Mononuclear cell (primary cell): ENCODE results near the gene GRB10. TPM values are rescaled to one million over a fixed set of nuclear protein-coding genes. Genes with fewer than 3 reads are reported as not detected.

Source experiments
- H3K27me3 ChIP-seq: 2 replicates; pipeline ENCODE4 v1.6.0; 2011; ENCODE audit warnings: low read length, control low read depth; ENCODE audit not compliant: insufficient read depth
- H3K4me1 ChIP-seq: 2 replicates; pipeline ENCODE4 v1.5.1; 2011; ENCODE audit warnings: mild to moderate bottlenecking, low read length, control low read depth; ENCODE audit not compliant: insufficient read depth
- H3K4me3 ChIP-seq: 2 replicates; pipeline ENCODE4 v1.5.1; 2011; ENCODE audit warnings: mild to moderate bottlenecking, low read length, moderate library complexity
- H3K9me3 ChIP-seq: 2 replicates; pipeline ENCODE4 v1.5.1; 2011; ENCODE audit warnings: low read depth, mild to moderate bottlenecking, control low read depth, low read length
- total RNA-seq: library from RNA; depleted of rRNA; stranded (reverse); fragments of >200 nt; gene quantifications from one replicate; pipeline ENCODE4 v1.2.3, GENCODE V29; 2012

Gene GRB10
- total RNA-seq, 1 donor = 3.7 TPM

DNA sequence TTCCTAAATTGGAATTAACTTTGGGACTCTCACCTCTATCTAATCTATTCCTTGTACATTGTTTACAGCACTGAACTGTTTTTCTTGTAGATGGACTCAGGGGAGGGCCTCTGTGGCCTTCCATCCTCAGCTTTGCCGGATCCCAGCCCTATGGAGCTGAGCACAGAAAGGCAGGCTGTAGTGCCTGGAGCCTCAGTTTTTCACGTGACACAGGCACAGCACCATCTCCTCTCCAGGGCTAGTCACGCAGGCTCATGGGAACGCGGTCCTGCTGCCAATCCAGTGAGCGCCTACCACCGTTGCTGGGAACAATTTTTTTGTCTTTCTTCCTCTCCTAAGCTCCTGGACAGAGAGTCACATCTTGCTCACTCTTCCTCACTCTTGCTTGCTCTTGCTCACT is 141.9 kb downstream of the GRB10 start:
- no peaks in the 10 kb centered on the region for H3K27me3 ChIP-seq
- H3K4me3 ChIP-seq = no peak overlapping the region
- H3K9me3 ChIP-seq = no peaks in the 10 kb centered on the region
- no peaks in the 10 kb centered on the region for H3K4me1 ChIP-seq

DNA sequence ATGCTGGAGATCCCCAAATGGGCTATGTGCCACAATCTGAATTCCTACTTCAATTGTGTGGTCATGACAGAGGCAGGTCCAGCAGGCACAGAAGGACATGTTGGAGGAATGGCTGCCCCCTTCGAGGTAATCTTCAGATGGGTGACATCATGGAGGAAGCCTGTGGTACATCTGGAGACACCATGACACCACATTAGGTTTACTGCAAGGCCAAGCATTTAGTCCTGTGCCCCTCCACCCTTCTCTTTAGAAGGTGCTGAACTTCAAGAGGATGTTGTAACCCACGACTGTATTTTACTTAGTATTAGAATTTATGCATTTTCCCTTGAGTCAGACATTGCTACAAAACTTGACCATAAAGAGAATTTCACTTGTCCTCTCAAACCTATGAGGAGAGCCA is 142.4 kb downstream of the GRB10 start:
- H3K27me3 ChIP-seq = no peaks in the 10 kb centered on the region

DNA sequence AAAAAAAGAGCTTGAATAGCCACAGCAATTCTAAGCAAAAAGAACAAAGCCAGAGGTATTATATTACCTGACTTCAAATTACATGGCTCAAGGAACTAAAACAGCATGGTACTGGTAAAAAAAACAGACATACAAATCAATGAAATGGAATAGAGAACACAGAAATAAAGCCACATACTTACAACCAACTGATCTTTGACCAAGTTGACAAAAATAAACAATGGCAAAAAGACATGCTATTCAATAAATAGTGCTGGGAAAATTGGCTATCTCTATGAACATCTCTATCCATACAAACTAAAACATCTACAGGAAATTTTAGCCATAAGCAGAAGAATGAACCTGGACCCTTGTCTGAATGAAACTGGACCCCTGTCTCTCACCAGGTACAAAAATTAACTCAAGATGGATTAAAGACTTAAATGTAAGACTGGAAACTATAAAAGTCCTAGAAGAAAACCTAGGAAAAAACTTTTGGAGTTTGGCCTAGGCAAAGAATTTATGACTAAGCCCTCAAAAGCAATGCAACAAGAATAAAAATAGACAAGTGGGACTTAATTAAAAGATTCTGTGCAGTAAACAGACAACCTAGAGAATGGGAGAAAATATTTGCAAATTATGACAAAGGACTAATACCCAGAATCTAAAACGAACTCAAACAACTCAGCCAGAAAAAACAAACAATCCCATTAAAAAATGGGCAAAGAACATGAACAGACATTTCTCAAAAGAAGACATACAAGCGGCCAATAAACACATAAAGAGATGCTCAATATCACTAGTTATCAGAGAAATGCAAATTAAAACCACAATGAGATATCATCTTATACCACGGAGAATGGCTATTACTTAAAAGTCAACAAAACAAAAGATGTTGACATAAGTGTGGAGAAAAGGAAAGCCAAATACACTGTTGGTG is 144.7 kb downstream of the GRB10 start:
- H3K4me1 ChIP-seq = no peaks in the 10 kb centered on the region
- peaks cover 3% of the 10 kb centered on the region for H3K27me3 ChIP-seq
- no peaks in the 10 kb centered on the region for H3K9me3 ChIP-seq
- H3K4me3 ChIP-seq = no peak overlapping the region

More for the DNA sequence above, 142.4 kb downstream of the GRB10 start:
- no peaks in the 10 kb centered on the region for H3K4me1 ChIP-seq
- H3K4me3 ChIP-seq = no peak overlapping the region
- no peaks in the 10 kb centered on the region for H3K9me3 ChIP-seq

DNA sequence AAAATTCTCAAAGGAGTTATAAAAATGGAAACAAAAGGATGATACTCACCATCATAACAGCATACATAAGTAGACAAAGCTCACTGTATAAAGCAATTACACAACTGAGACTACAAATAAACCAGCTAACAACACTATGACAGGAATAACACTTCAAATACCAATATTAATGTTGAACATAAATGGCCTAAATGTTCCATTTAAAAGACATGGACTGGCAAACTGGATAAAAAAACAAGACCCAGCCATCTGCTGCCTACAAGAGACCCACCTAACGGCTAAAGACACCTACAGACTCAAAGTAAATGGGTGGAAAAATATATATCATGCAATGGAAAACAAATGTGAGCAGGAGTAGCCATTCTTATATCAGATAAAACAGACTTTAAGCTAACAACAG is 148.3 kb downstream of the GRB10 start:
- peaks cover 3% of the 10 kb centered on the region for H3K27me3 ChIP-seq
- no peaks in the 10 kb centered on the region for H3K9me3 ChIP-seq
- no peak overlapping the region for H3K4me3 ChIP-seq
- no peaks in the 10 kb centered on the region for H3K4me1 ChIP-seq

DNA sequence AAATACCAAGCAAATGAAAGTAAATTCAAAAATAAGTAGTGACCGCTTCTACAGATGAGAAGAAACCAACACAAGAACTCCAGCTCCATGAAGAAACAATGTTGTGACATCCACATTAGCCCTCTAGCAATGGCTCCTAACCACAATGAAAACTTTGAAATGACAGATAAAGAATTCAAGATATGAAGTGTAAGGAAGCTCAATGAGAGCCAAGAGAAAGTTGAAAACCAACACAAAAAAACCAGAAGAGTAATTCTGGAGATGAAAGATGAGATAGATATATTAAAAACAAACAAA is 149.3 kb downstream of the GRB10 start:
- peaks cover 3% of the 10 kb centered on the region for H3K27me3 ChIP-seq
- H3K9me3 ChIP-seq = no peaks in the 10 kb centered on the region
- no peaks in the 10 kb centered on the region for H3K4me1 ChIP-seq
- no peak overlapping the region for H3K4me3 ChIP-seq

DNA sequence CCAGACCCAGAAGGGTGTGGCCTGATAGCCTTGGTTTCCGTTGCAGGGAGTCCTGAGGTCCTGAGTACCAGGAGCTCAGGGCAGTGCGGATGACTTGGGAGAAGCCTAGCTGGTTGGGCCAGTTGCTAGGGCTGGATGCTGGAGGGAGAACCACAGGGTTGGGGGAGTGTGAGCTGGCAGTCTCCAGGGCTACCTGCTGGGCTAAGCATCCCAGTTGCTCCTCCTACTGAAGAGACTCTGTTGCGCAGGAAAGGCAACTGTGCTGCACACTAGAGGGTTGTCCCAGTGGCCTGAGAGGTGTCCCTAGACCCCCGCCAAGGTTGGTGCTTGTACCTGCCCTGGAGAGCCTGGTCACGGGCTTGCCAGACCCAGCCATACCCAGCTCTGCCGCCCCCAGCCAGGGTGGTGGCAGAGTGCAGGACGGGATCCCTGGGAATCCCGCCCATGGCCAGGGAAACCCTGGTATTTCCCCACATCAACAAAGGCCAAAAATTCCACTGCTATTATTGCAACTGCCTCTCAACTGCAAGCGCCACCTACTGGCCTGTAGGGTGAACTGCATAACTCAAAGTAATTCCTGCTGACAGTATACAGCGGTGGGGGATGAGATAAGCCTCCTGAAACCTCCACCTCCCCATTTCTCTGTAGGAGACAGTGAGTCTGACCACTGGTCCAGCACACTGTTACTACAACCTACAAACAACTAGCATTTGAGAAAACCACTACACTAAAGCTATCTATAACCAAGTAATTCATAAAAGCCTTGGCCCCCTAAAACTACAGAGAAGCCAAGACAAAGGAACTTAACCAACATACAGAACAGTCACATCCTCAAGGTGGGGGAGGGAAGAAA is 149.9 kb downstream of the GRB10 start:
- peaks cover 3% of the 10 kb centered on the region for H3K27me3 ChIP-seq
- no peak overlapping the region for H3K4me3 ChIP-seq
- H3K9me3 ChIP-seq = no peaks in the 10 kb centered on the region
- no peaks in the 10 kb centered on the region for H3K4me1 ChIP-seq

DNA sequence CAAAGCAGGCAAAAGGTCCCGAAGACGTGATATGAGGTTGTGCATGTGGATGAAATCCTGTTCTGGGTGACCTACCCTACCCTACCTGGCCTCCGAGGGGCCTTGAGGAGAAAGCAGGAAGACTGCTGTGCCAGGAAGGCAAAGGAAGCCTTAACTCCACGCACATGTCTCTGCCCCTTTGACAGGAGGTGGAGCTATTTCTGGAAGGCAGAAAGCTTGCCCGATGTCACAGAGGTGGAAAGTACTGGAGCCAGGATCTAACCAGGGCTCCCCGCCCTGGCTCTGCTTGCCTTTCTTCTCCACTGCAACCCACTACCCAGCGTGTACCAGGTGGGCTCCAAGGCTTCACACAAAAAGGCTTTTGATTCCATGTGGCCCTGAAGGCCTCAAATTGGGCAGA is 151.1 kb downstream of the GRB10 start:
- no peaks in the 10 kb centered on the region for H3K4me1 ChIP-seq
- no peaks in the 10 kb centered on the region for H3K9me3 ChIP-seq
- H3K4me3 ChIP-seq = no peak overlapping the region
- H3K27me3 ChIP-seq = peaks cover 3% of the 10 kb centered on the region

DNA sequence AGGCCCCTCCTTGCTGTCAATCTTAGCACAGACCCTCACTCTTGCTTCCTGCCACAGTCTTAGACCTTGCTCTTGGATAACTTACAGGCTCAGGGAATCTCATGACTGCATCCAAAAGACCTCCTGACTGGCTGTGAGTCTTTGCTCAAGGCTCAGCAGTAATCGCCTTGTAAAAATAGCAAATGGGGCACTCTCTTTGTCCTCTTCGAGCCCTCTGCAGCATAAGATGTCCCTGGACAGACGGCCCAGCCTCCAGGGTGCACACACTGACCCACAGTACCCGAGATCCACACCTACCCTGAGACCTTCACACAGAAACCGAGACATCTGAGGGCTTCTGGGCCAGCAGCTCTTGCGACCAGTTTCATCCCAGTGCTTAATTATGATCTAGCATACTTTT is 151.6 kb downstream of the GRB10 start:
- H3K4me1 ChIP-seq = no peaks in the 10 kb centered on the region
- no peak overlapping the region for H3K4me3 ChIP-seq
- H3K27me3 ChIP-seq = peaks cover 3% of the 10 kb centered on the region
- H3K9me3 ChIP-seq = no peaks in the 10 kb centered on the region

DNA sequence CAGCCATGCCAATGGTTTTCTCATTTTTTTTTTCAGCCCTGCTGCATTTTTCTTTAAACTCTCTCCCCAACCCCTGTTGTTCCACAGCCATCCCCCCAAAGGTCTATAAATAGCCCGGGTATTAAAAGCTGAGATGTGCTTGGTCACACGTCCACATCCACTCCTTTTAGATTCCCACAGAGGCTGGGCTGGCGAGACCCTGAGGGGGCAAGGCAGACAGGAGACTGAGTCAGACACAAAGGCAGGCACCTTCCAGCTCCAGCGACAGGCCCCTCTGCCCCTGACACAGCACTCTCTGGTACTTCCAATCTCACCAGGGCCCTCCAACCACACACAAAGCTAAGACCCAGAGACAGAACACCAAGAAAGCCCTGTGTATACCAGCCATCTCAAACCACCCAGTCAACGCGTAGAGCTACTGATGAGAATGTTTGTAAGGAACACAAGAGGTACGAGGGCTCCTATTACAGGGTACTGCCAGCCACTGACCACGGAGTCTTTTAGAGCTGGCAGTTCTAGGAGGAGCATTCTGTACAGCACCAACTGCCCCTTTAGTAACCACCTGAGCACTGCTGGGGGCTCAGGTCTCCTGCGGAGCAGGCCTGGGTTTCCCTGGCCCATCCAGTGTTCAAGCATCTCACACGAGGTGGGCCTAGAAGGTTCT is 153.3 kb downstream of the GRB10 start:
- Histone ChIP-seq H3K4me1 (no peaks in the 10 kb centered on the region), H3K4me3 (no peak overlapping the region), H3K27me3 (no peaks in the 10 kb centered on the region), H3K9me3 (no peaks in the 10 kb centered on the region)

DNA sequence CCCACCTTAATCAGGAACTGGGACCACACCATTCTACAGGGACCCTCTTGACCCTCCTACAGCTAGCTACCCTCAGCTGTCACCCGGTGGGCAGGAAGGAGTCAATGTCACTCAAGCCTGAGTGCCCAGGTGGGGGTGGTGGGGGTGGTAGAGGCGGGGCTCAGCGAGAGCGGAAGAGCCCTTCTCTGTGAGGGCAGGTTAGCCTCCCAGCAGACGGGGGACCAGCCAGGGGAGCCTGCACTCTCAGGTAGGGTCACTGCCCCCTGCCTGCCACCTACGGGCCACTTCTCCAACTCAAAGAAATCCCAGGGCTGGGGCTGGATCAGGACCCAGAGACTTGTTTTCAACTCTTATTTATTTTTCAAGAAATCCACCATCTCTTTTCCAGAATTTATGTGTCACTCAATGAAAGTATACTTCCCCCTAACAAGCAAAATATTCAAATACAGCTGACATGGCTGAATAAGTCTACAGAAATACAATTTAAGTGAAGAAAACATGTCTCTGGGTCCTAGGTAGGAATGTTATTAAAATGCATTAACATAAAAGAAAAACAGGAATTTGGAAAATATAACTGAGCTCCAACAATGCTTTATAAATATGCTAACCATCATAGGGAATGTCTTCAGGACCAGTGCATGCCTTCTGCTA is 154.1 kb downstream of the GRB10 start:
- no peaks in the 10 kb centered on the region for H3K27me3 ChIP-seq
- H3K9me3 ChIP-seq = no peaks in the 10 kb centered on the region
- H3K4me3 ChIP-seq = no peak overlapping the region
- no peaks in the 10 kb centered on the region for H3K4me1 ChIP-seq

DNA sequence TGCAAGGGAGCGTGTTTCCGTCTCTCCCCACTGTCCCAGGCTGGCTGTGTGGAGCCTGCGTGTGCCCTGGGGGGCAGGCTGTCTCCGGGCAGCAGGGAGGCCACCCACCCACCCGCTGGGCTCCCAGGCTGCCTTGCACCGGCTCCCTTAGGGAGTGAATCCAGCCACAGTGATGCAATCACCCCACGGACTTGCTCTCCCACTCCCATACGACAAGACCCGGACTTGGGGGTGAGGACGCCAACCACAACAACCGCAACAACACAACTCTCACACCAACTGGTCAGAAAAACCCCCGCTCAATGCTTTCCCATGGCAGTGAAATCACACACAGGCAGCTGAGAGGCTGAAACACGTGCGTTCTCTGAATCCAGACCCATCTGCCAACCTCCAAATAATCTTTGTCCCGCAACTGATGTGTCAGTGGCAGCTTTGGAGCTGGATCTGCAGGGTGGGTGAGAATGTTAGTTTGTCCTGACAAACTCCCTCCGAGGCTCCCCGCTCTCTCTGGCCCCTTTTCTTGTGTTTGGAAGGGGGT is 154.8 kb downstream of the GRB10 start:
- Histone ChIP-seq H3K4me3 (no peak overlapping the region), H3K4me1 (no peaks in the 10 kb centered on the region), H3K27me3 (no peaks in the 10 kb centered on the region), H3K9me3 (no peaks in the 10 kb centered on the region)

DNA sequence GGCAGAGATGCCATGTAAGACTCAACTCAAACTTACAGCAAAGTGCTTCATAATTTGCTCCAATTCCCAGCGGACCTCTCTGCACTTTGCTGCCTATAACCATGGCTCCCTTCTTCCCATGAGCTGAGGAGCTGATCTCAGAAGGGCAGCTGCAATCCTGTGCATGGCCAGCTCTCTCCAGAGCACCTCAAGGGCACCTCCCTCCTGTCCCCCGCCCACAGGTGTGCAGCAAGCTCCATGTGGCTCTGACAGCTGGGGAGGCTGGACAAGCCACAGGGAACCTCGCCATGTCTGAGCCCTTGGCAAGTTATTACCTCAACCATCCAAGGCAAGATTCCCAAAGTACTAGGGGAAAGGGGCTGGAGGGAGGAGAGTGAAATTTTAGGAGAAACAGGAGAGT is 156.4 kb downstream of the GRB10 start:
- H3K27me3 ChIP-seq = no peaks in the 10 kb centered on the region
- no peaks in the 10 kb centered on the region for H3K4me1 ChIP-seq
- no peak overlapping the region for H3K4me3 ChIP-seq
- H3K9me3 ChIP-seq = no peaks in the 10 kb centered on the region

DNA sequence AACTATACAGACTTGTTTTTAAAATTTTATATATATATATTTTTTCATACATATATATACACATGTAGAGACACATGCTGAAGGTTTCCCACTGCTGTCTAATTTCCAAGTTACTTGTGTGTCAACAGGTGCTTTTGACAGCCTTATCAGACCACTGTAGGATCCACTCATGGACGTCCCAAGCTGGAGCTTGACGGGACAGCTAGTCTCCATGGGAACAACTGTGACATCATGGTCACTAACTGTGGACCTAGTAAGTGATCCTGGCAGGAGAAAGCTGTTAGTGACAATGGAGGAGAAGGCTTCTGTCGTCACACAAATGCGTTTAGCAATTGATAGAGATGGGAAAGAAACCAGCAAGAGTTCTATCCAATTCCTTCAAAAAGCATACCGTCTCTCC is 157.3 kb downstream of the GRB10 start:
- Histone ChIP-seq H3K27me3 (no peaks in the 10 kb centered on the region), H3K4me1 (no peaks in the 10 kb centered on the region), H3K4me3 (no peak overlapping the region), H3K9me3 (no peaks in the 10 kb centered on the region)

DNA sequence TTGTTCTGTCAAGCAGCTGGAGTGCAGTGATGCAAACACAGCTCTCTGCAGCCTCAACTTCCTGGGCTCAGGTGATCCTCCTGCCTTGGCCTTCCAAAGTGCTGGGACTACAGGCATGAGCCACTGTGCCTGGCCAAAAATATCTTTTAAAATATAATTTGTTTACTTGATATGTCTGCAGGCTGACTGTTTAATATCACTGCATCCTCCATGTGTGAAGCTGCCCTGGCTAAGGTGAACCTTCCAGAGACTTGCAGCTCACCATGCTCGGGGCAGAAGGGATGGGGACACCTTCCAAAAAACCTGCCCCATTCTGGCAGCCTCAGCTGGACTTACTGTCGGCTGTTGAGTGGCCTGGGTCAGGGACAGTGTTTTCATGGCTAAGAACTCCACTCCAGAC is 159.9 kb downstream of the GRB10 start:
- no peaks in the 10 kb centered on the region for H3K9me3 ChIP-seq
- H3K4me3 ChIP-seq = no peak overlapping the region
- no peaks in the 10 kb centered on the region for H3K27me3 ChIP-seq
- H3K4me1 ChIP-seq = no peaks in the 10 kb centered on the region
